DOHH2 (cell line): ENCODE results near the gene CTTN.

ENCODE experiments used
- EZH2phosphoT487 ChIP-seq: fragments of 200-600 bp; sonication (generic); IDR thresholded peaks from 2 replicates; pipeline ENCODE4 v1.6.1; 2017; ENCODE audit warnings: borderline replicate concordance, mild to moderate bottlenecking, antibody characterized with exemption, low read length, moderate library complexity, mixed read lengths
- TF ChIP-seq, protein P1 (sequence below): fragments of 200-600 bp; sonication (generic); IDR thresholded peaks from one replicate; pipeline ENCODE4 v1.5.1; 2014; ENCODE audit warnings: antibody characterized with exemption, mild to moderate bottlenecking, low read depth, low read length; ENCODE audit not compliant: poor library complexity, severe bottlenecking

GRCh38 chr11:70472240-70472639, 73.9 kb downstream of the CTTN start:
- TF ChIP-seq, protein P1, sequence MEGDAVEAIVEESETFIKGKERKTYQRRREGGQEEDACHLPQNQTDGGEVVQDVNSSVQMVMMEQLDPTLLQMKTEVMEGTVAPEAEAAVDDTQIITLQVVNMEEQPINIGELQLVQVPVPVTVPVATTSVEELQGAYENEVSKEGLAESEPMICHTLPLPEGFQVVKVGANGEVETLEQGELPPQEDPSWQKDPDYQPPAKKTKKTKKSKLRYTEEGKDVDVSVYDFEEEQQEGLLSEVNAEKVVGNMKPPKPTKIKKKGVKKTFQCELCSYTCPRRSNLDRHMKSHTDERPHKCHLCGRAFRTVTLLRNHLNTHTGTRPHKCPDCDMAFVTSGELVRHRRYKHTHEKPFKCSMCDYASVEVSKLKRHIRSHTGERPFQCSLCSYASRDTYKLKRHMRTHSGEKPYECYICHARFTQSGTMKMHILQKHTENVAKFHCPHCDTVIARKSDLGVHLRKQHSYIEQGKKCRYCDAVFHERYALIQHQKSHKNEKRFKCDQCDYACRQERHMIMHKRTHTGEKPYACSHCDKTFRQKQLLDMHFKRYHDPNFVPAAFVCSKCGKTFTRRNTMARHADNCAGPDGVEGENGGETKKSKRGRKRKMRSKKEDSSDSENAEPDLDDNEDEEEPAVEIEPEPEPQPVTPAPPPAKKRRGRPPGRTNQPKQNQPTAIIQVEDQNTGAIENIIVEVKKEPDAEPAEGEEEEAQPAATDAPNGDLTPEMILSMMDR: no peak
- no peak for TF ChIP-seq EZH2phosphoT487
